ENCODE data around the gene ASIC2. TPM values are rescaled to one million over a fixed set of nuclear protein-coding genes. Genes with fewer than 3 reads are reported as not detected.

The ASIC2 gene
- total RNA-seq, 1 experiment from 2014 or later, result not detected

DNA sequence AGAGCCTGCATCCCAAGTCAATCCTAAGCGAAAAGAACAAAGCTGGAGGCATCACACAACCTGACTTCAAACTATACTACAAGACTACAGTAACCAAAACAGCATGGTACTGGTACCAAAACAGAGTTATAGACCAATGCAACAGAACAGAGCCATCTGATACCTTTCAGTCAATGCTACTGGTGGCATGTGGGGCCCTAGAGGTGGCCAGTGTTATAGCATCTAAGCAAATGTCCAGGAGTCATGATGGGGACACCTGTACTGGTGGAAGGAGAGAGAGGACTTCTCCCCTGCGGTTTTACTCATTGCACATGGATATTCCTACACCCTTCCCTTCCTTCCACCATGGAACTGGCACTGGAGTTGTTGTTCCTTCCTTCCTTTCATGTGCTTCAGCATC lies 6.0 kb upstream of the ASIC2 start:
- Histone ChIP-seq H3K4me1 (ENCODE audit: control insufficient read depth in 1 of 2, insufficient read depth in 2 of 2, low read length in 2 of 2) (no peaks in the 10 kb centered on the region), H3K36me3 (ENCODE audit: control insufficient read depth in 1 of 2, insufficient read depth in 2 of 2, low read length in 2 of 2) (no peaks in the 10 kb centered on the region), H3K4me2 (ENCODE audit: low read length) (no peak overlapping the region), H3K4me3 (replicated peaks in 1 of 2; ENCODE audit: low read depth in 1 of 2, low read length in 2 of 2) (no peak overlapping the region), H3K27me3 (ENCODE audit: insufficient read depth, low read length) (no peaks in the 10 kb centered on the region), H3K27ac (ENCODE audit: low read depth, low read length) (no peak overlapping the region), H3K9me2 (ENCODE audit: insufficient read depth) (no peaks in the 10 kb centered on the region), H4K20me1 (ENCODE audit: insufficient read depth) (no peaks in the 10 kb centered on the region), H2AFZ (ENCODE audit: low read depth, low read length, poor library complexity, severe bottlenecking) (no peak overlapping the region), H3K9me3 (ENCODE audit: control insufficient read depth in 1 of 2, insufficient read depth in 1 of 2, low read depth in 1 of 2, low read length in 2 of 2) (no peaks in the 10 kb centered on the region; a peak in 1 of 4 replicates), H3K79me2 (ENCODE audit: insufficient read depth, low read length) (no peaks in the 10 kb centered on the region), H3K9ac (ENCODE audit: low read length) (no peak overlapping the region)
- ChIA-PET POLR2A (no interaction called here), RAD21 (ENCODE audit: low non-redundant PET in 1 of 2, low total read pairs in 2 of 2, uncharacterized antibody in 2 of 2, unreplicated experiment in 2 of 2) (no interaction called here), CTCF (no interaction called here)
- TF ChIP-seq SP1 (IDR thresholded peaks at IDR 0.05; ENCODE audit: low read depth) (no peak), EGR1 (IDR thresholded peaks at IDR 0.05; ENCODE audit: low read depth) (no peak), ZNF274 (IDR thresholded peaks at IDR 0.05; ENCODE audit: low read depth, low read length) (no peak), POLR2A (IDR thresholded peaks at IDR 0.05; ENCODE audit: borderline replicate concordance, extremely low read depth, insufficient read depth, insufficient read length) (no peak)
- DNase-seq (ENCODE audit: low read depth, low spot score) (no peak), ATAC-seq (no peak)
- intact Hi-C loops (cut with micrococcal nuclease), result no loop called here
- no TSS peak for BruUV-seq (replicated peaks)

DNA sequence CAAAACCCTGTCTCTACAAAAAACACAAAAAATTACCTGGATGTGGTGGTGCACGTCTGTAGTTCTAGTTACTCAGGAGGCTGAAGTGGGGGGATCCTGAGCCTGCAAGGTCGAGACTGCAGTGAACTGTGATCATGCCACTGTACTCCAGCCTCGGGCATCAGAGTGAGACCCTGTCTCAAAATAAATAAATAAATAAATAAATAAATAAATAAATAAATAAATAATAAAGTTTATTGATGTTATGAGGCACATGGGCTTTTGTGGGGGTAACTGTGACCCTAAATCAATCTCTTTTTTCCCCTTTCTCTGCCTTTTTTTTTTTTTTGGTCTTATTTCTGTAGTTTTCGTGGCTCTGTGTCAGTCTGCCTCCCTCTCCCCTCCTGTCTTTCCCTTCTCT lies 4.5 kb upstream of the ASIC2 start:
- Histone ChIP-seq H3K27ac (ENCODE audit: low read depth, low read length) (no peak overlapping the region), H2AFZ (ENCODE audit: low read depth, low read length, poor library complexity, severe bottlenecking) (no peak overlapping the region), H3K4me1 (ENCODE audit: control insufficient read depth in 1 of 2, insufficient read depth in 2 of 2, low read length in 2 of 2) (no peaks in the 10 kb centered on the region), H3K27me3 (ENCODE audit: insufficient read depth, low read length) (no peaks in the 10 kb centered on the region), H3K9ac (ENCODE audit: low read length) (no peak overlapping the region), H3K9me2 (ENCODE audit: insufficient read depth) (no peaks in the 10 kb centered on the region), H3K4me3 (replicated peaks in 1 of 2; ENCODE audit: low read depth in 1 of 2, low read length in 2 of 2) (no peak overlapping the region), H3K36me3 (ENCODE audit: control insufficient read depth in 1 of 2, insufficient read depth in 2 of 2, low read length in 2 of 2) (no peaks in the 10 kb centered on the region), H4K20me1 (ENCODE audit: insufficient read depth) (no peaks in the 10 kb centered on the region), H3K79me2 (ENCODE audit: insufficient read depth, low read length) (no peaks in the 10 kb centered on the region), H3K9me3 (ENCODE audit: control insufficient read depth in 1 of 2, insufficient read depth in 1 of 2, low read depth in 1 of 2, low read length in 2 of 2) (no peaks in the 10 kb centered on the region; a peak in 1 of 4 replicates), H3K4me2 (ENCODE audit: low read length) (no peak overlapping the region)
- ChIA-PET POLR2A (no interaction called here), RAD21 (ENCODE audit: low non-redundant PET in 1 of 2, low total read pairs in 2 of 2, uncharacterized antibody in 2 of 2, unreplicated experiment in 2 of 2) (no interaction called here), CTCF (no interaction called here)
- no peak for TF ChIP-seq TCF7L2 (IDR thresholded peaks at IDR 0.05; ENCODE audit: borderline replicate concordance, extremely low read depth, insufficient read depth, insufficient read length)
- TF ChIP-seq, protein P1, sequence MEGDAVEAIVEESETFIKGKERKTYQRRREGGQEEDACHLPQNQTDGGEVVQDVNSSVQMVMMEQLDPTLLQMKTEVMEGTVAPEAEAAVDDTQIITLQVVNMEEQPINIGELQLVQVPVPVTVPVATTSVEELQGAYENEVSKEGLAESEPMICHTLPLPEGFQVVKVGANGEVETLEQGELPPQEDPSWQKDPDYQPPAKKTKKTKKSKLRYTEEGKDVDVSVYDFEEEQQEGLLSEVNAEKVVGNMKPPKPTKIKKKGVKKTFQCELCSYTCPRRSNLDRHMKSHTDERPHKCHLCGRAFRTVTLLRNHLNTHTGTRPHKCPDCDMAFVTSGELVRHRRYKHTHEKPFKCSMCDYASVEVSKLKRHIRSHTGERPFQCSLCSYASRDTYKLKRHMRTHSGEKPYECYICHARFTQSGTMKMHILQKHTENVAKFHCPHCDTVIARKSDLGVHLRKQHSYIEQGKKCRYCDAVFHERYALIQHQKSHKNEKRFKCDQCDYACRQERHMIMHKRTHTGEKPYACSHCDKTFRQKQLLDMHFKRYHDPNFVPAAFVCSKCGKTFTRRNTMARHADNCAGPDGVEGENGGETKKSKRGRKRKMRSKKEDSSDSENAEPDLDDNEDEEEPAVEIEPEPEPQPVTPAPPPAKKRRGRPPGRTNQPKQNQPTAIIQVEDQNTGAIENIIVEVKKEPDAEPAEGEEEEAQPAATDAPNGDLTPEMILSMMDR (IDR thresholded peaks at IDR 0.05 in 2 of 3, conservative IDR thresholded peaks at IDR 0.05 in 1 of 3; ENCODE audit: borderline replicate concordance in 1 of 3, insufficient read depth in 1 of 3, low read depth in 2 of 3, low read length in 2 of 3), result no peak
- TF ChIP-seq, protein P2, sequence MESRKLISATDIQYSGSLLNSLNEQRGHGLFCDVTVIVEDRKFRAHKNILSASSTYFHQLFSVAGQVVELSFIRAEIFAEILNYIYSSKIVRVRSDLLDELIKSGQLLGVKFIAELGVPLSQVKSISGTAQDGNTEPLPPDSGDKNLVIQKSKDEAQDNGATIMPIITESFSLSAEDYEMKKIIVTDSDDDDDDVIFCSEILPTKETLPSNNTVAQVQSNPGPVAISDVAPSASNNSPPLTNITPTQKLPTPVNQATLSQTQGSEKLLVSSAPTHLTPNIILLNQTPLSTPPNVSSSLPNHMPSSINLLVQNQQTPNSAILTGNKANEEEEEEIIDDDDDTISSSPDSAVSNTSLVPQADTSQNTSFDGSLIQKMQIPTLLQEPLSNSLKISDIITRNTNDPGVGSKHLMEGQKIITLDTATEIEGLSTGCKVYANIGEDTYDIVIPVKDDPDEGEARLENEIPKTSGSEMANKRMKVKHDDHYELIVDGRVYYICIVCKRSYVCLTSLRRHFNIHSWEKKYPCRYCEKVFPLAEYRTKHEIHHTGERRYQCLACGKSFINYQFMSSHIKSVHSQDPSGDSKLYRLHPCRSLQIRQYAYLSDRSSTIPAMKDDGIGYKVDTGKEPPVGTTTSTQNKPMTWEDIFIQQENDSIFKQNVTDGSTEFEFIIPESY (IDR thresholded peaks at IDR 0.05; ENCODE audit: extremely low read depth, insufficient replicate concordance, low read length), result no peak
- no peak for TF ChIP-seq POLR2A (IDR thresholded peaks at IDR 0.05; ENCODE audit: borderline replicate concordance, extremely low read depth, insufficient read depth, insufficient read length)
- TF ChIP-seq JUND (IDR thresholded peaks at IDR 0.05), result no peak
- ATAC-seq, result no peak
- BruUV-seq (replicated peaks), result no TSS peak
- DNase-seq (ENCODE audit: low read depth, low spot score), result no peak
- intact Hi-C loops (cut with micrococcal nuclease), result no loop called here
